ENCODE results near the gene HYAL3.
A peak's percentile ranks its signal among the peaks of the same experiment; 100 is the strongest.

Gene HYAL3

GRCh38 chr3:50337175-50337861 is 38.1 kb upstream of the HYAL3 start:
- no peak for TF ChIP-seq CTCF (IDR thresholded peaks at IDR 0.05; ENCODE audit: insufficient read depth, missing control alignments)
- FAIRE-seq, result no peak
- peak; percentile 100 for DNase-seq (ENCODE audit: insufficient read length, low spot score)

DNA sequence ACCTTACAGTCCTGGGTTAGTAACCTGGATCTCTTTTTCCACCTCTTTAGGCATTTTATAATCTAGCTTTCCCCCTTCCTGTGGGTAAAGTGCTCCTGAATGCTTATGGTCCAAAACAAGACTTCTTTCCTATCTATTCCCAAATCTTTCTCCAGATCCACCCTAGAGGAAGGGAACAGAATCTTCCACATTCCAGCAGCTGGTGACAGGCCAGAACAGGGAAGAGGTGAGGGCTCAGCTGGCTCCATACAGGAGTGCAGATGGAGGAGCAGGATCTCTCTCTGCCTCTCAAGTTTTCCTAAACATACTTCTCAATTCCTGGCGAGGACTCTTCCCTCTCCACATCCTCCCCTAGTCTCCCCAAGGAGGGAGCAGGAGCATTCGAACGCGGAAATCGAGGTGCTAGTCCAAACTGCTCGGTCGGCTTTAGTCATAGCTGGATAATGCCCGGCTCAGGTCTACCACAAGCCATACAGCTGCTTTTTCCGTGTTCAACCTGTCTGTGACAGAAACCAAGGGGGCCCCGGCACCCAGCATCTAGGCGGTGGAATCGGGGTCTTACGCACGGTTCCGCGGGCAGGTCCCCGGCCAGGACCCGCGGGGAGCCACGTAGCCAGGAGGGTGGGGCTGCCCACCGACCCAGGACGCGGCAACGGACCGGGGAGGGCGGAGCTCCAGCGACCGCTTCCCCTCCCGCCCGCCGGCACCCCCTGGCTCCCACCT is 37.4 kb upstream of the HYAL3 start:
- DNase-seq (ENCODE audit: insufficient read length, low spot score), result no peak
- no peak for FAIRE-seq
- TF ChIP-seq CTCF (IDR thresholded peaks at IDR 0.05; ENCODE audit: insufficient read depth, missing control alignments), result no peak

DNA sequence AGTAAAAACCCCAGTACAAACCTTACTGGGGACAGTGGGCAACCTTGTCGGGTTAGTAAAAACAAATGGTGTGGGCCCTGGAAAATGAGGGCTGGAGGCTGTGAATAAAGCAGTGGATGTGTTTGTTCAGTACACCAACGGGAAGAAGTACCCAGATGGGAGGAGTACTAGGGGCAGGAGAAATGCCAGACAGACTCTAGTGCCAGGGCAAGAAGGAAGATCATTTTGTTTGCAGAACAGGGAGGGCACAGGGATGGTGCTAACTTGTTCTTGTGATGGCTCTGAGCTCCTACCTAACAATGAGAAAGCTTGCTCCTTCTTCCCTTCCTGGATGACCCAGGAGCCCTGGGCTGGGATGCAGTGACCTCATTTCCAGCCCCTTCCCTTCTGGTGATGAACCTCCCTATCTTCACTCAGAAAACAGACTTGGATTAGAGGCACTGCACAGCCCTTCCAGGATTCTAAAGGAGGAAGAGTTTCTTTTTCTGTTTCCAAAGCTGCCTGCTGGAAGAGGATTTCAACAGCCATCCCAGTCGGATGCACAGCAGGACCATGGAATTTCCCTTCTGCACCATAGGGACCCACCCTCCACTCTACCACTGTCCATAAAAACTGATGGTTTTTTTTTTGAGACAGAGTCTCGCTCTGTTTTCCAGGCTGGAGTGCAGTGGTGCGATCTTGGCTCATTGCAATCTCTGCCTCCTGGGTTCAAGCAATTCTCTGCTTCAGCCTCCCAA is 35.3 kb upstream of the HYAL3 start:
- DNase-seq (ENCODE audit: insufficient read length, low spot score) (no peak), FAIRE-seq (no peak)
- TF ChIP-seq CTCF (IDR thresholded peaks at IDR 0.05; ENCODE audit: insufficient read depth, missing control alignments), result no peak

DNA sequence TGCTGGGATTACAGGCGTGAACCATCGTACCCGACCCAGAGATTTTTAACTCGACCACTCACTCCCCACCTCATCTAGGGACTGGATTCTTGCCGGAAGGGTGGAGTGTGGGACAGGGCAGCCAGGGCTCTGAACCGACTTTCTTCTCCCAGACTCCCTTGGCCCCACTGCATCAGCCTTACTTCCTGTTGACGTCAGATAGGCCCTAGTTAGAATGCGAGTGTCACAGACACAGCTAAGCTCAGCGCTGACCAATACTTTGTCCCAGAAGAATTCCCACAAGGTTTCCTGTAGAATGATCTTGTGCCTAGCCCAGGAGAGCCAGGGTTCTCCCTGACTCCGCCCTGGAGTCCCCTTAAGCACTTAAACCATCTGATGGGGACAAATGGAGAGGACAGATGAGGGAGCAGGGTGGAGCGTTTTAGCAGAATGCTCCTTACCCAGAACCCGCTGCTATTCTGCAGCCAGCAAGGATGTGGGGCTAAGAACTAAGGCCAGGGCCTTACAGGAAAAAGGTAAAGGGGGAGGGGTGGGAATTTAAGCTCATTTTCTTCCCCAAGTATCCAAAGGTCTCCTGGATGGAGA is 34.6 kb upstream of the HYAL3 start:
- no peak for DNase-seq (ENCODE audit: insufficient read length, low spot score)
- no peak for FAIRE-seq
- TF ChIP-seq CTCF (IDR thresholded peaks at IDR 0.05; ENCODE audit: insufficient read depth, missing control alignments), result no peak

GRCh38 chr3:50331364-50331907 is 32.2 kb upstream of the HYAL3 start:
- TF ChIP-seq CTCF (IDR thresholded peaks at IDR 0.05; ENCODE audit: insufficient read depth, missing control alignments), result no peak
- FAIRE-seq (no peak), DNase-seq (ENCODE audit: insufficient read length, low spot score) (no peak)

DNA sequence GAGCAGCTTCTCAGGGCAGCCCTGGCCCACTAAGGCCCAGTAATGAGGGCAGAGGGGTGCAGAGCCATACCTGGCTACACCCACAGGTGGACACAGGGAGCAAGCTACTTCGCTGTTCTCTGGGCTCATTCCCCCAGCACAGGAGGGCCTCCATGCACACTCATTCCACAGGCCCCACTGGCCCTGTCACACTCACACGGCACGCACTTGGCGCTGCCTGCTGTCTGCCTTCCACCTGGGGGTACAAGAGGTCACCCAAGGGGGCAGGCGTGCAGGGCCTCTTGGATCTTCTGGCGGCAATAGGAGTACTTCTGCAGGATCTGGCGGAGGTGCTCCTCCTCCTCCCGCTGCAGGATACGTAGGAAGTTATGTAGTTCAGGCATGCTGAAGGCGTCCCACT is 31.1 kb upstream of the HYAL3 start:
- DNase-seq (ENCODE audit: insufficient read length, low spot score) (no peak), FAIRE-seq (no peak)
- TF ChIP-seq CTCF (IDR thresholded peaks at IDR 0.05; ENCODE audit: insufficient read depth, missing control alignments), result no peak
